Measurements from ENCODE around the gene NEK1. TPM values are rescaled to one million over a fixed set of nuclear protein-coding genes. Genes with fewer than 3 reads are reported as not detected.

Gene NEK1
- total and polyA plus RNA-seq, 2 of the 8 experiments (the other 6 are each of a cell fraction or from before 2014, with no cell fraction given) = 3.9 to 11.7 TPM

DNA sequence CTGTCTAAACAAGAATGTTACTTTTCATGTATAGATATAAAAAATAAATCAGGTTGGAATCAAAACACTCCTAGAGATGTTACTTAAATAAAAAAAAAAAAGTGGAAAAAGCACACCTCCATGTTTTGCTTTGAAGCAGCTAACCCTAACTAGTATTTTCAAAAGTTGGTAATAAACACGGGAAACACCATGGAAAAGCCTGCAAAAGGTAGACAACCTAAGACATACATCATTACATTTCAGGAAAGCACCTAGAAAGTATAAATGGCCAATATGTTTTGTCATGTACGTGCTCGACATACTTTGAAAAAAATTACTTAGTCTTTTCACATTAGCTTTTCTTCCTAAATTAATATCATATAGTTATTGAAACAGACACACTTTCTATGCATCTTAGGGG is 211.6 kb downstream of the NEK1 start:
- no peak overlapping the region for H3K18ac ChIP-seq (ENCODE audit: extremely low read depth, low read length)
- H3K23ac ChIP-seq (ENCODE audit: insufficient read length) = no peak overlapping the region
- no peak overlapping the region for H3K56ac ChIP-seq (replicated peaks; ENCODE audit: insufficient read length, low read depth, low read length)
- DNase-seq (ENCODE audit: low read depth in 1 of 2, low spot score in 2 of 2) (no peak), FAIRE-seq (no peak)
- H3K14ac ChIP-seq (ENCODE audit: insufficient read length) = no peak overlapping the region
- H3K27me3 ChIP-seq (replicated peaks in 1 of 4; ENCODE audit: control insufficient read depth in 3 of 4, extremely low read depth in 1 of 4, insufficient read depth in 3 of 4, low read length in 3 of 4) = no peaks in the 10 kb centered on the region
- no peak overlapping the region for H2BK12ac ChIP-seq (ENCODE audit: low read depth, low read length)
- 65% methylated on average over 3 of the region's 3 CpGs; no CpG with 5 or more reads in 1 of the 2 experiments for WGBS, 2 experiments (ENCODE audit: extremely low coverage in 1 of 2, insufficient coverage in 1 of 2, insufficient read length in 1 of 2, insufficient replicate concordance in 2 of 2, low coverage in 1 of 2, low lambda C conversion rate in 2 of 2, missing lambda C conversion rate in 1 of 2)
- H2AFZ ChIP-seq (ENCODE audit: low read length) = no peak overlapping the region
- no peak overlapping the region for H3K4me2 ChIP-seq (ENCODE audit: insufficient read depth in 1 of 2, low read depth in 2 of 2, low read length in 2 of 2)
- H4K20me1 ChIP-seq (replicated peaks in 1 of 2; ENCODE audit: control insufficient read depth in 1 of 2, insufficient read depth in 2 of 2, low read length in 2 of 2) = no peaks in the 10 kb centered on the region
- CTCF ChIA-PET (ENCODE audit: partially characterized antibody) = interaction anchor here (0.8 kb wide), 1 partner anchor 391 kb away, joined by 3 read pairs; the partner anchor contains the start of gene CBR4
- H3K36me3 ChIP-seq (ENCODE audit: control insufficient read depth in 2 of 4, insufficient read depth in 4 of 4, low read length in 3 of 4) = no peaks in the 10 kb centered on the region; a peak in 1 of 8 replicates
- H2BK120ac ChIP-seq (replicated peaks; ENCODE audit: low read depth, low read length) = no peak overlapping the region
- H3K4me3 ChIP-seq (ENCODE audit: extremely low read depth in 1 of 4, insufficient read depth in 2 of 4, low read depth in 3 of 4, low read length in 4 of 4) = no peak overlapping the region
- H3K79me2 ChIP-seq (ENCODE audit: control insufficient read depth in 1 of 2, insufficient read depth in 2 of 2, low read length in 2 of 2) = no peaks in the 10 kb centered on the region
- H4K8ac ChIP-seq (ENCODE audit: extremely low read depth, insufficient read depth, low read length) = no peak overlapping the region
- H4K5ac ChIP-seq (ENCODE audit: insufficient read length, low read depth, low read length) = no peak overlapping the region
- H2BK20ac ChIP-seq (ENCODE audit: low read length) = no peak overlapping the region
- H3K27ac ChIP-seq (ENCODE audit: low read depth, low read length) = no peak overlapping the region
- H3K4me1 ChIP-seq (replicated peaks in 1 of 4; ENCODE audit: control insufficient read depth in 3 of 4, insufficient read depth in 4 of 4, low read length in 3 of 4) = peaks cover 0 to 2% (median 2%) of the 10 kb centered on the region in 4 experiments; a peak in 3 of 7 replicates
- H2AK5ac ChIP-seq (ENCODE audit: low read depth, low read length) = no peak overlapping the region
- H2BK15ac ChIP-seq (ENCODE audit: low read length) = no peak overlapping the region
- TF ChIP-seq ZNF274 (IDR thresholded peaks at IDR 0.05; ENCODE audit: borderline replicate concordance, extremely low read depth, low read length) (no peak), SIN3A (conservative IDR thresholded peaks at IDR 0.05 in 1 of 2, IDR thresholded peaks at IDR 0.05 in 1 of 2; ENCODE audit: low read depth in 1 of 2, low read length in 2 of 2) (no peak), GABPA (IDR thresholded peaks at IDR 0.05; ENCODE audit: borderline replicate concordance, insufficient read depth, low read length) (no peak), SP4 (IDR thresholded peaks at IDR 0.05; ENCODE audit: low read length) (no peak), TCF12 (IDR thresholded peaks at IDR 0.05; ENCODE audit: low read depth, low read length) (no peak), JUN (IDR thresholded peaks at IDR 0.05; ENCODE audit: low read depth, low read length) (no peak), GTF2F1 (IDR thresholded peaks at IDR 0.05; ENCODE audit: borderline replicate concordance, low read depth, low read length) (no peak), KDM1A (IDR thresholded peaks at IDR 0.05; ENCODE audit: borderline replicate concordance, low read length) (no peak), HDAC6 (IDR thresholded peaks at IDR 0.05; ENCODE audit: low read depth, low read length) (no peak)
- no peaks in the 10 kb centered on the region for H3K9me3 ChIP-seq (ENCODE audit: insufficient read depth in 2 of 2, low read depth in 1 of 2, low read length in 1 of 2)
- no peak overlapping the region for H4K91ac ChIP-seq (replicated peaks; ENCODE audit: insufficient read length, low read length)
- H3K9ac ChIP-seq (replicated peaks in 1 of 4; ENCODE audit: extremely low read depth in 1 of 4, low read depth in 3 of 4, low read length in 3 of 4) = no peak overlapping the region
- POLR2A ChIA-PET (ENCODE audit: partially characterized antibody) = no interaction called here
- no peaks in the 10 kb centered on the region for H3K23me2 ChIP-seq (ENCODE audit: low read depth, low read length)
- H2BK5ac ChIP-seq (ENCODE audit: low read depth, low read length) = no peak overlapping the region
- no peak overlapping the region for H3K4ac ChIP-seq (replicated peaks; ENCODE audit: insufficient read length, low read depth, low read length)
- no peaks in the 10 kb centered on the region for H3K79me1 ChIP-seq (ENCODE audit: low read depth, low read length)
